HepG2 (cell line): Measurements from ENCODE around the gene RNGTT. TPM values are rescaled to one million over a fixed set of nuclear protein-coding genes. Genes with fewer than 3 reads are reported as not detected.

Experiments used
- BCLAF1 ChIP-seq: fragments of 450-650 bp; IDR thresholded peaks from 2 replicates; pipeline ENCODE4 v1.6.1; 2017; ENCODE audit warnings: mild to moderate bottlenecking
- CEBPB ChIP-seq: IDR thresholded peaks from 2 replicates; pipeline ENCODE4 v1.6.1; 2011; ENCODE audit warnings: low read depth, low read length, improper control_type of control experiment, borderline replicate concordance
- CREBL2 ChIP-seq: sonication (generic); formaldehyde crosslinking; IDR thresholded peaks from 2 replicates; pipeline ENCODE4 v1.8.1; 2023; ENCODE audit warnings: missing genetic modification reagents, mild to moderate bottlenecking, borderline replicate concordance
- KLF15 ChIP-seq: sonication (generic); formaldehyde crosslinking; IDR thresholded peaks from 2 replicates; pipeline ENCODE4 v1.8.1; 2023; ENCODE audit warnings: borderline replicate concordance, mild to moderate bottlenecking, inconsistent platforms, missing genetic modification reagents, mixed read lengths
- NCOA2 ChIP-seq: sonication (generic); formaldehyde crosslinking; IDR thresholded peaks from 2 replicates; pipeline ENCODE4 v1.8.0; 2022; ENCODE audit warnings: inconsistent platforms
- POLR2AphosphoS2 ChIP-seq: IDR thresholded peaks from 2 replicates; pipeline ENCODE4 v1.6.1; 2011; ENCODE audit warnings: low read depth, low read length, improper control_type of control experiment
- PTBP1 ChIP-seq: fragments of 200-400 bp; formaldehyde crosslinking; IDR thresholded peaks from 2 replicates; pipeline ENCODE4 v1.6.1; 2018; ENCODE audit warnings: low read length, low read depth; ENCODE audit not compliant: poor library complexity, severe bottlenecking
- RBFOX2 ChIP-seq: fragments of 200-400 bp; formaldehyde crosslinking; IDR thresholded peaks from 2 replicates; pipeline ENCODE4 v1.6.1; 2017; ENCODE audit warnings: low read depth, mild to moderate bottlenecking, low read length
- SOX6 ChIP-seq, 2 experiments: fragments of 450-650 bp in 1 of 2; sonication (generic) in 1 of 2; formaldehyde crosslinking in 1 of 2; IDR thresholded peaks; 2 replicates each; pipeline versions ENCODE4 v1.4.0 to v1.6.1; 2017 to 2020; ENCODE audit warnings: antibody characterized with exemption in 1 of 2, mild to moderate bottlenecking in 1 of 2, missing genetic modification reagents in 1 of 2
- TBX3 ChIP-seq: fragments of 450-650 bp; IDR thresholded peaks from 2 replicates; pipeline ENCODE4 v1.6.1; 2017; ENCODE audit warnings: antibody characterized with exemption, mild to moderate bottlenecking, inconsistent platforms, borderline replicate concordance
- ZNF556 ChIP-seq: sonication (generic); formaldehyde crosslinking; IDR thresholded peaks from 2 replicates; pipeline ENCODE4 v1.4.0; 2020; ENCODE audit warnings: mild to moderate bottlenecking, missing genetic modification reagents, borderline replicate concordance
- ZNF710 ChIP-seq: sonication (generic); formaldehyde crosslinking; IDR thresholded peaks from 2 replicates; pipeline ENCODE4 v1.5.0; 2020; ENCODE audit warnings: mild to moderate bottlenecking, missing genetic modification reagents, borderline replicate concordance
- ZNF773 ChIP-seq: sonication (generic); formaldehyde crosslinking; IDR thresholded peaks from 2 replicates; pipeline ENCODE4 v1.4.0; 2020; ENCODE audit warnings: missing genetic modification reagents, borderline replicate concordance
- ZNF777 ChIP-seq: sonication (generic); formaldehyde crosslinking; IDR thresholded peaks from 2 replicates; pipeline ENCODE4 v1.4.0; 2020; ENCODE audit warnings: missing genetic modification reagents
- polyA plus RNA-seq, 8 experiments: library from polyadenylated mRNA; depleted of rRNA in 3 of 8; stranded (reverse) in 7 of 8; unstranded in 1 of 8; fragments of >200 nt; fragmentation: Illumina TruSeq in 4 of 8; extraction: Trizol in 4 of 8; gene quantifications; 2 replicates each; pipeline versions ENCODE4 v1.2.1 to v1.2.3, GENCODE V29; 2011 to 2016; ENCODE audit warnings: low read depth in 4 of 8, missing spikeins in 1 of 8, mixed read lengths in 1 of 8; ENCODE audit not compliant: insufficient read depth in 1 of 8
- total RNA-seq, 5 experiments: library from RNA; depleted of rRNA; stranded (reverse); fragments of >200 nt; fragmentation: Illumina TruSeq; extraction: Trizol; gene quantifications; 2 replicates each; pipeline ENCODE4 v1.2.3, GENCODE V29; 2016; ENCODE audit warnings: low read depth in 1 of 5
- TF ChIP-seq, protein P1 (sequence below): sonication (generic); formaldehyde crosslinking; IDR thresholded peaks from 2 replicates; pipeline ENCODE4 v1.4.0; 2020; ENCODE audit warnings: mild to moderate bottlenecking, missing genetic modification reagents
- TF ChIP-seq, protein P2 (sequence below): sonication (generic); formaldehyde crosslinking; IDR thresholded peaks from 2 replicates; pipeline ENCODE4 v1.8.0; 2022; ENCODE audit warnings: missing genetic modification reagents, low read depth, mild to moderate bottlenecking, borderline replicate concordance

Gene RNGTT
- total and polyA plus RNA-seq, 2 of the 13 experiments (the other 11 are each of a cell fraction or from before 2014, with no cell fraction given), result 6.0 to 22.6 TPM

DNA sequence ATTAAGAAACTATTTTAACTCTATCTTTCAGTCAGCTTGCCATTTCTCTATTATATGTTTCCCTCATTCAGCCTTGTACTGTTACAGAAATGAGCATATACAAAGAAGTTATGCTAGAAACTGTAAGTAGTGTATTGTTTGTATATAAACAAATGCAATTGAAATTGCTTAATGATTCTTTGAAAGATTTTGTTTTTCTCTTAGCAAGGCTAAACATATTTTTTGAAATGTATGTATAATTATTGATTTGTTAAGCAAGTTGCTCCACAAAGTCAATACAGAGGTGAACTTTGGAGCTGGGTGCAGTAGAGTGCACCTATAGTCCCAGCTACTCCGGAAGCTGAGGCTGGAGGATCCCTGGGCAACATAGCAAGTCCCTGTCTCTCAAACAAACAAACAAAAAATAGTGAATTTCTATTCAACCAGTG, 253.6 kb downstream of the RNGTT start (continued):
- TF ChIP-seq ZNF777 (CRISPR knock-in tag) (no peak), TBX3 (no peak), SOX6 (IDR thresholded peaks at IDR 0.05) (no peak), SOX6 (CRISPR knock-in tag; IDR thresholded peaks at IDR 0.05) (peak; percentile 90), PTBP1 (no peak), ZNF556 (no peak), KLF15 (CRISPR knock-in tag) (no peak), NCOA2 (CRISPR knock-in tag) (peak; percentile 89), BCLAF1 (no peak), ZNF710 (CRISPR knock-in tag) (peak; percentile 58; the same call in 1 of the 2 replicates), CEBPB (peak; percentile 93), ZNF773 (CRISPR knock-in tag) (no peak), RBFOX2 (no peak), CREBL2 (CRISPR knock-in tag) (no peak), POLR2AphosphoS2 (no peak)
- TF ChIP-seq, protein P1, sequence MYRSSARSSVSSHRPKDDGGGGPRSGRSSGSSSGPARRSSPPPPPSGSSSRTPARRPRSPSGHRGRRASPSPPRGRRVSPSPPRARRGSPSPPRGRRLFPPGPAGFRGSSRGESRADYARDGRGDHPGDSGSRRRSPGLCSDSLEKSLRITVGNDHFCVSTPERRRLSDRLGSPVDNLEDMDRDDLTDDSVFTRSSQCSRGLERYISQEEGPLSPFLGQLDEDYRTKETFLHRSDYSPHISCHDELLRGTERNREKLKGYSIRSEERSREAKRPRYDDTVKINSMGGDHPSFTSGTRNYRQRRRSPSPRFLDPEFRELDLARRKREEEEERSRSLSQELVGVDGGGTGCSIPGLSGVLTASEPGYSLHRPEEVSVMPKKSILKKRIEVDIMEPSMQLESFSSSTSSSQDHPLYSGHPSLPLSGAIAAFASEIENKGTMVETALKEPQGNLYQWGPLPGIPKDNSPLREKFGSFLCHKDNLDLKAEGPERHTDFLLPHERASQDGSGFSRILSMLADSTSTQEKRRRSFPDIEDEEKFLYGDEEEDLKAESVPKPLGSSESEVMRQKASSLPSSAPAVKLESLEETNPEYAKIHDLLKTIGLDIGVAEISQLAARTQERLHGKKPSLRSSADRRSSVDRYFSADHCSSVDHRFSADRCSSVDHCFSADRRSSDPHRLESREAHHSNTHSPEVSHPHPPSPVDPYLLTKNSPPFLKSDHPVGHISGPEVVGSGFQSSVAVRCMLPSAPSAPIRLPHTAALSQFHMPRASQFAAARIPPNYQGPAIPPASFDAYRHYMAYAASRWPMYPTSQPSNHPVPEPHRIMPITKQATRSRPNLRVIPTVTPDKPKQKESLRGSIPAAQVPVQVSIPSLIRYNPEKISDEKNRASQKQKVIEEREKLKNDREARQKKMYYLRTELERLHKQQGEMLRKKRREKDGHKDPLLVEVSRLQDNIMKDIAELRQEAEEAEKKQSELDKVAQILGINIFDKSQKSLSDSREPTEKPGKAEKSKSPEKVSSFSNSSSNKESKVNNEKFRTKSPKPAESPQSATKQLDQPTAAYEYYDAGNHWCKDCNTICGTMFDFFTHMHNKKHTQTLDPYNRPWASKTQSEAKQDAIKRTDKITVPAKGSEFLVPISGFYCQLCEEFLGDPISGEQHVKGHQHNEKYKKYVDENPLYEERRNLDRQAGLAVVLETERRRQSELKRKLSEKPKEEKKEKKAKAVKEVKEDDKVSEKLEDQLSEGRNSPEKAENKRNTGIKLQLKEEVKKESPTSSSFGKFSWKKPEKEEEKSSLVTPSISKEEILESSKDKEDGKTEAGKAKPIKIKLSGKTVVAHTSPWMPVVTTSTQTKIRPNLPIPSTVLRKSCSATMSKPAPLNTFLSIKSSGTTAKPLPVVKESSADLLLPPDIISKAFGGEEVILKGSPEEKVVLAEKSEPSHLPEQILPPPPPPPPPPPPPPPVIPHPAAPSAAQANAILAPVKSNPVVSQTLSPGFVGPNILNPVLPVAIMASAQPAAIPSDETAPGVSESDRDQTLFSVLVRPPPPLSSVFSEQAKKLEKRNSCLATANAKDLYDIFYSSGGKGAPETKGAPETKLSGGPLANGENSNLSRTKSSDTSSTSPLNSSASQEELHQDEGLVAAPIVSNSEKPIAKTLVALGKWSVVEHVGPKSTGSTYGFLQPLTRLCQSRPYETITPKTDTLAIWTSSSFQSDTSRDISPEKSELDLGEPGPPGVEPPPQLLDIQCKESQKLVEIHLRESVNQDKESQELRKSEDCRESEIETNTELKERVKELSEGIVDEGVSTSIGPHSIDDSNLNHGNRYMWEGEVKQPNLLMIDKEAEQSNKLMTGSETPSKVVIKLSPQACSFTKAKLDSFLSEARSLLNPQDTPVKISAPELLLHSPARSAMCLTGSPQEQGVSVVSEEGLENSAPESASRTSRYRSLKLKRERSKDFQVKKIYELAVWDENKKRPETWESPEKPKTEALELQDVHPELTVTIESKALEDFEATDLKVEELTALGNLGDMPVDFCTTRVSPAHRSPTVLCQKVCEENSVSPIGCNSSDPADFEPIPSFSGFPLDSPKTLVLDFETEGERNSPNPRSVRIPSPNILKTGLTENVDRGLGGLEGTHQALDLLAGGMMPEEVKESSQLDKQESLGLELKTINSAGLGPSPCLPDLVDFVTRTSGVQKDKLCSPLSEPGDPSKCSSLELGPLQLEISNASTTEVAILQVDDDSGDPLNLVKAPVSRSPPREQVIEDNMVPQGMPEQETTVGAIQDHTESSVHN (CRISPR knock-in tag), result no peak
- TF ChIP-seq, protein P2, sequence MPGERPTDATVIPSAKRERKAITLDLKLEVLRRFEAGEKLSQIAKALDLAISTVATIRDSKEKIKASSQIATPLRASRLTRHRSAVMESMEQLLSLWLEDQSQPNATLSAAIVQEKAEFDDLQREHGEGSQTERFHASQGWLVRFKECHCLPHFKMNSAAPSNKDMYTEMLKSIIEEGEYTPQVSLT (CRISPR knock-in tag), result no peak
